Measurements from ENCODE around the gene OPCML.

OPCML gene

GRCh38 chr11:132859306-132859705, 673.0 kb downstream of the OPCML start:
- TF ChIP-seq ZFX (IDR thresholded peaks at IDR 0.05; ENCODE audit: borderline replicate concordance) (no peak), CTCF (IDR thresholded peaks at IDR 0.05) (no peak)

GRCh38 chr11:132858223-132858622, 674.1 kb downstream of the OPCML start:
- TF ChIP-seq CTCF (IDR thresholded peaks at IDR 0.05) (no peak), ZFX (IDR thresholded peaks at IDR 0.05; ENCODE audit: borderline replicate concordance) (no peak)
- H3K27ac ChIP-seq = no peak overlapping the region

More at GRCh38 chr11:132859306-132859705, 673.0 kb downstream of the OPCML start:
- no peak overlapping the region for H3K27ac ChIP-seq

GRCh38 chr11:132856032-132856431, 676.3 kb downstream of the OPCML start:
- no peak overlapping the region for H3K27ac ChIP-seq
- no peak for TF ChIP-seq ZFX (IDR thresholded peaks at IDR 0.05; ENCODE audit: borderline replicate concordance)
- TF ChIP-seq CTCF (IDR thresholded peaks at IDR 0.05) = no peak

- TF ChIP-seq ZFX (IDR thresholded peaks at IDR 0.05; ENCODE audit: borderline replicate concordance) (no peak), CTCF (IDR thresholded peaks at IDR 0.05) (no peak)
- H3K27ac ChIP-seq = no peak overlapping the region
Measured at GRCh38 chr11:132855516-132855915, 676.8 kb downstream of the OPCML start.

- TF ChIP-seq CTCF (IDR thresholded peaks at IDR 0.05) (no peak), ZFX (IDR thresholded peaks at IDR 0.05; ENCODE audit: borderline replicate concordance) (no peak)
- no peak overlapping the region for H3K27ac ChIP-seq
Measured at GRCh38 chr11:132853886-132854285, 678.4 kb downstream of the OPCML start.

GRCh38 chr11:132852361-132852760, 679.9 kb downstream of the OPCML start:
- no peak overlapping the region for H3K27ac ChIP-seq
- no peak for TF ChIP-seq CTCF (IDR thresholded peaks at IDR 0.05)

GRCh38 chr11:132851247-132851646, 681.1 kb downstream of the OPCML start:
- H3K27ac ChIP-seq = no peak overlapping the region
- TF ChIP-seq CTCF (IDR thresholded peaks at IDR 0.05) (no peak), ZFX (IDR thresholded peaks at IDR 0.05; ENCODE audit: borderline replicate concordance) (no peak)
